DND-41 (cell line): ENCODE results near the gene EML6.

Experiments
- ATAC-seq: fragments of 200-7000 bp; cut with Tn5 transposase; 3 replicates; pipeline ENCODE4 v1.9.1; 2021; ENCODE audit warnings: low read depth; ENCODE audit not compliant: insufficient read depth
- DNase-seq: peaks from one replicate; pipeline ENCODE4 v3.0.0-alpha.2; 2020
- H2AFZ ChIP-seq: 2 replicates; pipeline ENCODE4 v1.6.0; 2012; ENCODE audit warnings: low read depth, low read length
- H3K27ac ChIP-seq: 2 replicates; pipeline ENCODE4 v1.5.1; 2012; ENCODE audit warnings: low read length, inconsistent platforms
- H3K27me3 ChIP-seq: fragments of 200-600 bp; sonication (generic); 2 replicates; pipeline ENCODE4 v1.6.0; 2012; ENCODE audit warnings: low read length, mild to moderate bottlenecking, inconsistent platforms; ENCODE audit not compliant: insufficient read depth, poor library complexity
- H3K36me3 ChIP-seq: 2 replicates; pipeline ENCODE4 v1.5.1; 2012; ENCODE audit warnings: low read length, inconsistent platforms; ENCODE audit not compliant: insufficient read depth
- H3K4me1 ChIP-seq: 2 replicates; pipeline ENCODE4 v1.5.1; 2012; ENCODE audit warnings: mild to moderate bottlenecking, low read length; ENCODE audit not compliant: insufficient read depth
- H3K4me2 ChIP-seq: 2 replicates; pipeline ENCODE4 v1.6.0; 2012; ENCODE audit warnings: mild to moderate bottlenecking, moderate library complexity, low read length, inconsistent platforms; ENCODE audit not compliant: insufficient read depth
- H3K4me3 ChIP-seq, 2 experiments: fragments of 200-600 bp in 1 of 2; shearing (Covaris generic) in 1 of 2; 2 replicates each; pipeline ENCODE4 v1.5.1; 2012 to 2016; ENCODE audit warnings: inconsistent platforms in 2 of 2, low read length in 2 of 2, mild to moderate bottlenecking in 2 of 2, low read depth in 1 of 2, moderate library complexity in 1 of 2
- H3K79me2 ChIP-seq: 2 replicates; pipeline ENCODE4 v1.6.0; 2012; ENCODE audit warnings: low read length, inconsistent platforms; ENCODE audit not compliant: insufficient read depth
- H3K9ac ChIP-seq: 2 replicates; pipeline ENCODE4 v1.6.0; 2012; ENCODE audit warnings: low read depth, mild to moderate bottlenecking, inconsistent platforms, low read length, moderate library complexity
- H3K9me3 ChIP-seq: 2 replicates; pipeline ENCODE4 v1.5.1; 2012; ENCODE audit warnings: low read length, moderate library complexity, mild to moderate bottlenecking, inconsistent platforms; ENCODE audit not compliant: insufficient read depth, severe bottlenecking
- H4K20me1 ChIP-seq: 2 replicates; pipeline ENCODE4 v1.6.0; 2012; ENCODE audit warnings: low read length; ENCODE audit not compliant: insufficient read depth
- CTCF ChIP-seq: IDR thresholded peaks from 2 replicates; pipeline ENCODE4 v1.5.1; 2012; ENCODE audit warnings: borderline replicate concordance, low read length, moderate library complexity, mild to moderate bottlenecking; ENCODE audit not compliant: poor library complexity, severe bottlenecking; ENCODE audit errors: extremely low read depth
- EZH2 ChIP-seq: IDR thresholded peaks from 3 replicates; pipeline ENCODE4 v1.6.1; 2012; ENCODE audit warnings: borderline replicate concordance, low read depth, mild to moderate bottlenecking, moderate library complexity, low read length, inconsistent platforms; ENCODE audit not compliant: severe bottlenecking

Gene EML6

DNA sequence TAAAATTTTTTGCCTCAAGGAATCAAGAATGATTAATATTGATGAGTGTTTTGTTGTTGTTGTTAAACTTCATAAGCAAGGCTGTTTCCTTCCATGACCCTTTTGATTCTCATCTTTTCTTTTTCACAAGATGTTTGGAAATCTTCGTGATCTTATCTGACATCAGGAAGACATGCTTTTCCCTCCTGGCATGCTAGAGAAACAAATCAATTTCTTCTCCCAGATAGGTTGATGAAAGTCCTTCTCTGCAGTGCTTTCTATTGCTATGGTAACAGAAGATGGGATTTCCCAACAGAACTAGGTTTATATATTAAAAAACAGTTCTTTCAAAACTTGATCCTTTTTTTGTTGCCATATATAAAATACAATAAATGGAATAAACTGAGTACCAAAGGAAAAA, 85.2 kb downstream of the EML6 start:
- no peak overlapping the region for H3K27ac ChIP-seq
- ATAC-seq (no peak), DNase-seq (no peak)
- no peaks in the 10 kb centered on the region for H3K9me3 ChIP-seq
- no peak overlapping the region for H3K4me2 ChIP-seq
- no peak overlapping the region for H3K9ac ChIP-seq
- no peak overlapping the region for H2AFZ ChIP-seq
- TF ChIP-seq CTCF (no peak), EZH2 (no peak)
- H3K79me2 ChIP-seq: no peaks in the 10 kb centered on the region
- H4K20me1 ChIP-seq: no peaks in the 10 kb centered on the region
- no peak overlapping the region for H3K4me3 ChIP-seq
- H3K27me3 ChIP-seq: no peaks in the 10 kb centered on the region
- peaks cover 6% of the 10 kb centered on the region; the same call in 1 of the 2 replicates for H3K4me1 ChIP-seq
- no peaks in the 10 kb centered on the region for H3K36me3 ChIP-seq

DNA sequence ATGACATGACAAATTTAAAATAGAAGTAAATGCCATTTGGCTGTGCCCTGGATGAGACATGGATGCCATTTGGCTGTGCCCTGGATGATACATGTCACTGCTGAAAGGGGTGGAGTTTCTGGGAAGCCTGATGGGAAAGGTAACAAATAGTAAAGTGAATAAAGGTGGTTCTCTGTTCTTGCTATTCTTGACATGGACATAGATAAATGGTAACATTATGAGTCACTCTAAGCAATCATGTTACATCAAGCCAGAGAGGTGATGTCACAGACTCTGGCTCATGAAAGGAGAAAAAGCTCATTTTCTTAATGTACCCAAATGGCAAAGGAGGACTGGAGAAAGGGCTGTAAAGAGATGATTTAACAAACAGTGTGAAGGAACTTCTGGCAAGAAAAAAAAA, 86.4 kb downstream of the EML6 start:
- Histone ChIP-seq H3K9ac (no peak overlapping the region), H3K4me1 (no peaks in the 10 kb centered on the region), H3K79me2 (no peaks in the 10 kb centered on the region), H3K4me3 (no peak overlapping the region), H4K20me1 (no peaks in the 10 kb centered on the region), H3K9me3 (no peaks in the 10 kb centered on the region), H3K36me3 (no peaks in the 10 kb centered on the region), H2AFZ (no peak overlapping the region), H3K27ac (no peak overlapping the region), H3K4me2 (no peak overlapping the region), H3K27me3 (no peaks in the 10 kb centered on the region)
- no peak for DNase-seq
- ATAC-seq: no peak
- TF ChIP-seq CTCF (no peak), EZH2 (no peak)

DNA sequence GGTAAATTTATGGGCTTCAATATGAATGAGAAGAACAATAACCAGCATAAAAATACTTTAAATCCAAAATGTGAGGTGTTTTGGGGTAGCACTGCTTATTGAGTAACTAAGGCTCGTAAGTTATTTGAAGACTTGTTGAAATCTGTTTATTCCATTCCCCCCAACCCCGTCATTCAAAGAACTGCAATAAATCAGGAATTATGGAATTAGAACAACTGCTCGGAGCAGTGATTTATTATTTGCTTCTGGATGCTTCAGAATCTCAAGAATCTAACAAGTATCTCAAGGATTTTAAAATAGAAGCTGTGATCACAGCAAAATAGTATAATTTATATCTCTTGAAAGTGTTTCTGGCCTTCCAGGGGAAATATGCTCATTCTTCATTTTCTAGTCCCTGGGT, 86.8 kb downstream of the EML6 start:
- no peak for ATAC-seq
- no peaks in the 10 kb centered on the region for H3K27me3 ChIP-seq
- no peaks in the 10 kb centered on the region for H3K9me3 ChIP-seq
- H3K27ac ChIP-seq: no peak overlapping the region
- no peak overlapping the region for H3K4me3 ChIP-seq
- H3K4me2 ChIP-seq: no peak overlapping the region
- no peaks in the 10 kb centered on the region for H3K36me3 ChIP-seq
- no peaks in the 10 kb centered on the region for H4K20me1 ChIP-seq
- no peak for DNase-seq
- H2AFZ ChIP-seq: no peak overlapping the region
- TF ChIP-seq CTCF (no peak), EZH2 (no peak)
- H3K79me2 ChIP-seq: no peaks in the 10 kb centered on the region
- H3K4me1 ChIP-seq: no peaks in the 10 kb centered on the region
- H3K9ac ChIP-seq: no peak overlapping the region

DNA sequence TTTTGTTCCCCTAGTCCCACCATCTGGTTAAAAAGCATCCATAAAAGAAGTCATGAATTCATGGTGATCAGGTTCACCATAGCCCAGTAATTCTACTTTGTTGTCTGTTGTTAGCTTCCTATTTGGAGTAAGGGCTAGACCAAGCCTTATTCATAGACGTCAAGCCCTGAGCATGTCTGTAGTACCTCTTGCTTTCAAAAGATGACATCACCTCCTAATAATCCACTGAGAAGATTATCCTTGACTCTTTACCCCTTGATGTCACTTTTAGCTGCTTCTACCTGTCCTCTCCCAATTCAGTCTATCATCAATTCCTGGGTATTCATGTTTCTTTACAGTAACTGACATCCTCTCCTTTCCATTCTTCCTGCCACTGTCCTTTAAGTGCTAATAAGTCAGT, 90.1 kb downstream of the EML6 start:
- Histone ChIP-seq H3K27ac (no peak overlapping the region), H3K4me2 (no peak overlapping the region), H3K36me3 (no peaks in the 10 kb centered on the region), H3K4me3 (no peak overlapping the region), H3K9me3 (no peaks in the 10 kb centered on the region), H3K4me1 (no peaks in the 10 kb centered on the region), H2AFZ (no peak overlapping the region), H3K79me2 (no peaks in the 10 kb centered on the region), H3K9ac (no peak overlapping the region), H4K20me1 (no peaks in the 10 kb centered on the region), H3K27me3 (no peaks in the 10 kb centered on the region)
- TF ChIP-seq EZH2 (no peak), CTCF (no peak)
- no peak for ATAC-seq
- DNase-seq: no peak
